Cardiac muscle cell (in vitro differentiated cells and primary cell): Measurements from ENCODE around the gene AKT1S1. TPM values are rescaled to one million over a fixed set of nuclear protein-coding genes. Genes with fewer than 3 reads are reported as not detected.

Source experiments
- DNase-seq, 2 donors: peaks; one replicate each; pipeline versions ENCODE4 v3.0.0 to v3.0.0-alpha.2; 2010 to 2017; ENCODE audit warnings: low read depth in 1 of 2, low spot score in 1 of 2
- H3K27ac ChIP-seq: fragments of 200-600 bp; sonication (generic); 2 replicates; pipeline ENCODE4 v1.5.1; 2016
- H3K27me3 ChIP-seq: fragments of 200-600 bp; sonication (generic); 2 replicates; pipeline ENCODE4 v1.6.0; 2016; ENCODE audit warnings: control low read depth
- H3K36me3 ChIP-seq: fragments of 200-600 bp; sonication (generic); 2 replicates; pipeline ENCODE4 v1.5.1; 2016; ENCODE audit warnings: control low read depth
- H3K4me1 ChIP-seq: fragments of 200-600 bp; sonication (generic); 2 replicates; pipeline ENCODE4 v1.8.1; 2017; ENCODE audit warnings: low read depth, mild to moderate bottlenecking, mixed run types
- H3K4me3 ChIP-seq: fragments of 200-600 bp; sonication (generic); 2 replicates; pipeline ENCODE4 v1.5.1; 2016; ENCODE audit warnings: mild to moderate bottlenecking
- H3K9me3 ChIP-seq: fragments of 200-600 bp; sonication (generic); 2 replicates; pipeline ENCODE4 v1.5.1; 2017; ENCODE audit warnings: low read depth, mild to moderate bottlenecking, control low read depth
- polyA plus RNA-seq: library from polyadenylated mRNA; unstranded; fragments of >200 nt; fragmentation: Nextera tagmentation; extraction: Ambion mirVana; gene quantifications from 2 replicates; pipeline ENCODE4 v1.2.1, GENCODE V29; 2016
- total RNA-seq: library from RNA; depleted of rRNA; stranded (reverse); fragments of >200 nt; gene quantifications from 2 replicates; pipeline ENCODE4 v1.2.3, GENCODE V29; 2016
- TF ChIP-seq, protein P1 (sequence below): IDR thresholded peaks from 2 replicates; pipeline ENCODE4 v1.5.1; 2012; ENCODE audit warnings: low read depth, mild to moderate bottlenecking, low read length

The AKT1S1 gene
- total and polyA plus RNA-seq, 2 experiments from 2014 or later = 27.5 to 66.2 TPM

DNA sequence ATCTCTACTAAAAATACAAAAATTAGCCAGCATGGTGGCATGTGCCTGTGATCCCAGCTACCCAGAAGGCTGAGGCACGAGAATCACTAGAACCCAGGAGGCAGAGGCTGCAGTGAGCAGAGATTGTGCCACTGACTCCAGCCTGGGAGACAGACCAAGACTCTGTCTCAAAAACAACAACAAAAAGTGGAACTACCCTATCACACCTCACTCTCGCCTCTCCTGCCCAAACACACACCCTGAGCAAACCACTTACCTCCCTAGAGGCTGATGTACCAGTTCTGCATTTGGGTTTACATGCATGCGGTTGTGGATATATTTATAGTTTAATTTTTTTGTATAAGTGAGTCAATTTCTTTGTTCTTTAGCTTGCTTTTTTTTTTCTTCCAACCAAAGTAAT is 33.9 kb downstream of the AKT1S1 start:
- TF ChIP-seq, protein P1, sequence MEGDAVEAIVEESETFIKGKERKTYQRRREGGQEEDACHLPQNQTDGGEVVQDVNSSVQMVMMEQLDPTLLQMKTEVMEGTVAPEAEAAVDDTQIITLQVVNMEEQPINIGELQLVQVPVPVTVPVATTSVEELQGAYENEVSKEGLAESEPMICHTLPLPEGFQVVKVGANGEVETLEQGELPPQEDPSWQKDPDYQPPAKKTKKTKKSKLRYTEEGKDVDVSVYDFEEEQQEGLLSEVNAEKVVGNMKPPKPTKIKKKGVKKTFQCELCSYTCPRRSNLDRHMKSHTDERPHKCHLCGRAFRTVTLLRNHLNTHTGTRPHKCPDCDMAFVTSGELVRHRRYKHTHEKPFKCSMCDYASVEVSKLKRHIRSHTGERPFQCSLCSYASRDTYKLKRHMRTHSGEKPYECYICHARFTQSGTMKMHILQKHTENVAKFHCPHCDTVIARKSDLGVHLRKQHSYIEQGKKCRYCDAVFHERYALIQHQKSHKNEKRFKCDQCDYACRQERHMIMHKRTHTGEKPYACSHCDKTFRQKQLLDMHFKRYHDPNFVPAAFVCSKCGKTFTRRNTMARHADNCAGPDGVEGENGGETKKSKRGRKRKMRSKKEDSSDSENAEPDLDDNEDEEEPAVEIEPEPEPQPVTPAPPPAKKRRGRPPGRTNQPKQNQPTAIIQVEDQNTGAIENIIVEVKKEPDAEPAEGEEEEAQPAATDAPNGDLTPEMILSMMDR = no peak

DNA sequence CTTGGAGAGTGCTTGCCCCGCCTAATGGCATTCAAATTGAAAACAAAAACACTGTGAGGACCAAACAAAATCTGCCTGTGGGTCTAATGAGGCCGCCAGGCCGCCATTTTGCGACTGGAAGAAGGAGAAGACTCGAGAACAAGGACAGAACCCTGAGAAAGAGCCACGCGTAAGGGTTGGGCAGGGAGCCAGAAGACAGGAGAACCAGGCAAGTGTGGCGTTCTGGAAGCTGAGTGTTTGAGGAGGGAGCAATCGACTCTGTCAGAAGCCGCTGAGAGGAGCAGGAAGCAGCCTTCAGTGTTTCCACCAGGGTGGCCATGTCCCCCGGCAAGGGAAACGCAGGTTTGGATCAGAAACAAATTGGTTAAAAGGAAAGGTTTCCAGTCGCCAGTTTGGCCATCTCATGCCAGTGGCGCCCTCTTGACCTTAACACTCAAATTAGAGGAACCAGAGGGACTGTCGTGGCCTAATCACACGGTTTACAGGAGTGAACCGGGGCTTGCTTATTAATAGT is 36.4 kb downstream of the AKT1S1 start:
- peak in 1 of 2 donors; percentile 63 for DNase-seq
- H3K9me3 ChIP-seq = no peaks in the 10 kb centered on the region
- no peak overlapping the region for H3K4me3 ChIP-seq
- TF ChIP-seq, protein P1 = no peak
- H3K36me3 ChIP-seq = peaks cover 6% of the 10 kb centered on the region
- H3K4me1 ChIP-seq = peaks cover 18% of the 10 kb centered on the region
- no peaks in the 10 kb centered on the region for H3K27me3 ChIP-seq
- H3K27ac ChIP-seq = peak overlapping the region; percentile 93

More for the DNA sequence above, 33.9 kb downstream of the AKT1S1 start:
- no peaks in the 10 kb centered on the region for H3K9me3 ChIP-seq
- H3K4me3 ChIP-seq = no peak overlapping the region
- H3K27me3 ChIP-seq = no peaks in the 10 kb centered on the region
- H3K27ac ChIP-seq = no peak overlapping the region
- H3K36me3 ChIP-seq = peaks cover 6% of the 10 kb centered on the region
- DNase-seq = no peak
- H3K4me1 ChIP-seq = peaks cover 18% of the 10 kb centered on the region

DNA sequence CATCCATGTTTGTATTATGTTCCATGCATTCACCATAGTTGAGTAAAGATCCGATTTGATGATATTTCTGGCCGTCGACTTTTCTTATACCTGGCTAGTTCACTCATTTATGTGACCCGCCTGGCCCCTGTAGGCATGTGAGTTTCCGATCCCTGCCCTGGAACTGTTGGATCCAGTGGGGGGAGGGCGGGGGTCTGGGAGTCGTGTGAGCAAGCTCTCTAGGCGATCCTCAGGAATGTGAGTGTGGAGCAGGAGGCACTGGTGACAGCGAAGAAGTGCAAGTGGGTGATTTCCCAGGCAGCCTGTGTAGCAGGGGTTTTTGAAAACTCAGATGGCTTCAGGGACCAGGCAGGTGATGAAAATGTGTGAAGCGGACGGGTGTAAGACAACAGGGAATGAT is 36.8 kb downstream of the AKT1S1 start:
- Histone ChIP-seq H3K4me3 (no peak overlapping the region), H3K36me3 (peaks cover 6% of the 10 kb centered on the region), H3K27ac (peak overlapping the region; percentile 93), H3K27me3 (no peaks in the 10 kb centered on the region), H3K9me3 (no peaks in the 10 kb centered on the region), H3K4me1 (peaks cover 18% of the 10 kb centered on the region)
- TF ChIP-seq, protein P1 = no peak
- DNase-seq = peak in 1 of 2 donors; percentile 71

DNA sequence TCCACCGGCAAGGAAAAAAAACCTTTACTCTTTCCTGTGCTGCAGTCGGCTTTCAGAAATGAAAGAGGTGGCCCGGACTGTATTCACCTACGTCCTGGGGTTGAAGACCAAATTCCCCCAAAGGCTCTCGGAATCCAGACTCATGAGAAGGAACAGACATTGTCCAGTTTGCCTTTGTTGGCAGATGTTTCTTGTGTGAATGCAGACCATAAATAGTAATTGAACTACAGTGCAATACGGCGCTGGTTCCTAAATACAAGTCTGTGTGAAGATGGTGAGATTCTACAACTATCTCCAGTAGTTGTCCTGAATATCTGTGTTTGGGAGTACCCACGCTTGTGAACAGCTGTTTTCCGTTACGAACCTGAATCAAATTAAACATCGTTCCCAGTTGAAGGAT is 37.4 kb downstream of the AKT1S1 start:
- TF ChIP-seq, protein P1 = no peak
- Histone ChIP-seq H3K4me3 (no peak overlapping the region), H3K4me1 (peaks cover 18% of the 10 kb centered on the region), H3K9me3 (no peaks in the 10 kb centered on the region), H3K36me3 (peaks cover 8% of the 10 kb centered on the region), H3K27me3 (no peaks in the 10 kb centered on the region), H3K27ac (peak overlapping the region; percentile 93)
- DNase-seq = no peak

DNA sequence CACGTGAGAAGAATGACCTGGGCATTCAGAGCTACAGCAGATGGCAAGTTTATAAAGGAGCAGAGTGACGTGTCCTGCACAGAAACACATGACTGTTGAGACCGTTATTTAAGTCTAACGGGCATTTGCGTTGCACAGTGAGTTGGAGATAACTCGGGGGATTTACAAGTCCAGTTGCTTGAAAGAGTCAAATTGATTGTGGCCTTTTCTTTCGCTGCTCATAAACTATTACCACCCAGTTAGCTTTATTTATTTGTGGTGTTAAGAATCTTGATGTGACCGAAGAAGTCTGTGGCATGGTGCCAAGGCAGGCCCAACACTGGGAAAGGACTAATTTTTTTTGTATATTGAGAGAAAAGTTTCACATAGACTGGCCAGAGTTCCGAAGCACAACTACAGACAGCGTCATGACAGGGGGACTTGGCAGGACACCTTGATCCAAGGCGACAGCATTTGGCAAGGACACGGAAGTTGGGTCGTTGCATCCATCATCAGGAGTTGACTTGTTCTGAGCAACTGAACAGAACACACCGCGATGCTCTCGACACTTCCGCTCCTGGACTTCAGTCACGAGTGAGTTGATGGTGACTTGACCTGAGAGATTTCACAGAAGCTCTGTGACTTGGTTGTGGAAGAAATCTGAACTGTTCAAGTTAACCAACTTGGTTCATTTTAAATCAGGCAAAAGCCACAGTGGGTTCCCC is 38.1 kb downstream of the AKT1S1 start:
- DNase-seq = no peak
- H3K36me3 ChIP-seq = peaks cover 10% of the 10 kb centered on the region
- TF ChIP-seq, protein P1 = no peak
- no peaks in the 10 kb centered on the region for H3K27me3 ChIP-seq
- peaks cover 18% of the 10 kb centered on the region for H3K4me1 ChIP-seq
- H3K4me3 ChIP-seq = no peak overlapping the region
- H3K27ac ChIP-seq = peak overlapping the region; percentile 93
- H3K9me3 ChIP-seq = no peaks in the 10 kb centered on the region
